HCT116 (cell line): ENCODE results near the gene MMP25. TPM values are rescaled to one million over a fixed set of nuclear protein-coding genes. Genes with fewer than 3 reads are reported as not detected.

Experiments
- ATAC-seq: fragments of 200-7000 bp; cut with Tn5 transposase; 2 replicates; pipeline ENCODE4 v1.9.1; 2020; ENCODE audit warnings: mild to moderate bottlenecking, moderate library complexity
- BruUV-seq: library from RNA; stranded (reverse); fragments of 400-500 nt; replicated peaks from 2 replicates; lab custom pipeline; 2021; lab: Mats Ljungman, UMichigan
- CTCF ChIA-PET: fragments of 300-600 bp; sonication (Branson Sonifier 250); formaldehyde crosslinking; loops from one replicate; lab custom pipeline; 2021; ENCODE audit warnings: antibody characterized with exemption; lab: Charles Lee
- POLR2A ChIA-PET: fragments of 300-600, 350-600 bp; sonication (Branson Sonifier 250); formaldehyde crosslinking; loops from one replicate; lab custom pipeline; 2021; ENCODE audit warnings: antibody characterized with exemption; lab: Charles Lee
- RAD21 ChIA-PET, 2 experiments: fragments of 300-600 bp; sonication (Branson Sonifier 250); formaldehyde crosslinking; loops; one replicate each; lab custom pipeline; 2023; ENCODE audit warnings: low total read pairs in 2 of 2; ENCODE audit not compliant: uncharacterized antibody in 2 of 2, unreplicated experiment in 2 of 2, low non-redundant PET in 1 of 2; lab: Charles Lee
- DNase-seq: peaks from one replicate; pipeline ENCODE4 v3.0.0-alpha.2; 2010; ENCODE audit warnings: low read depth, low spot score
- H2AFZ ChIP-seq: fragments of 200-600 bp; shearing (Covaris generic), sonication (generic); 2 replicates; pipeline ENCODE4 v1.6.1; 2017; ENCODE audit warnings: low read depth, mixed run types, mixed read lengths, antibody characterized with exemption, low read length; ENCODE audit not compliant: poor library complexity, severe bottlenecking
- H3K27ac ChIP-seq: 2 replicates; pipeline ENCODE4 v1.5.1; 2012; ENCODE audit warnings: low read depth, low read length
- H3K27me3 ChIP-seq: fragments of 200-600 bp; sonication (generic); 2 replicates; pipeline ENCODE4 v1.6.1; 2016; ENCODE audit warnings: mixed run types, low read length, mixed read lengths; ENCODE audit not compliant: insufficient read depth
- H3K36me3 ChIP-seq, 2 experiments: fragments of 200-500 bp in 1 of 2; fragments of 200-600 bp in 1 of 2; sonication (Bioruptor generic) in 1 of 2; sonication (generic) in 1 of 2; 2 replicates each; pipeline versions ENCODE4 v1.5.1 to v1.6.1; 2014 to 2016; ENCODE audit warnings: low read length in 2 of 2, inconsistent platforms in 1 of 2, mixed read lengths in 1 of 2, mixed run types in 1 of 2; ENCODE audit not compliant: insufficient read depth in 2 of 2, control insufficient read depth in 1 of 2
- H3K4me1 ChIP-seq, 2 experiments: fragments of 200-600 bp in 1 of 2; sonication (generic) in 1 of 2; 2 replicates each; pipeline versions ENCODE4 v1.5.1 to v1.6.1; 2012 to 2017; ENCODE audit warnings: low read length in 2 of 2, inconsistent platforms in 1 of 2, mild to moderate bottlenecking in 1 of 2, mixed read lengths in 1 of 2, mixed run types in 1 of 2, moderate library complexity in 1 of 2; ENCODE audit not compliant: insufficient read depth in 2 of 2, control insufficient read depth in 1 of 2
- H3K4me2 ChIP-seq: fragments of 200-600 bp; sonication (generic); 2 replicates; pipeline ENCODE4 v1.6.1; 2017; ENCODE audit warnings: mixed run types, low read length, mixed read lengths
- H3K4me3 ChIP-seq, 2 experiments: fragments of 200-600 bp in 1 of 2; sonication (generic) in 1 of 2; replicated peaks in 1 of 2; 2 replicates each; pipeline ENCODE4 v1.5.1; 2011 to 2016; ENCODE audit warnings: low read length in 2 of 2, control low read depth in 1 of 2, low read depth in 1 of 2, mild to moderate bottlenecking in 1 of 2, mixed read lengths in 1 of 2, mixed run types in 1 of 2
- H3K79me2 ChIP-seq: fragments of 200-600 bp; sonication (generic); 2 replicates; pipeline ENCODE4 v1.6.1; 2017; ENCODE audit warnings: mild to moderate bottlenecking, mixed run types, low read length, moderate library complexity, mixed read lengths; ENCODE audit not compliant: insufficient read depth
- H3K9ac ChIP-seq: fragments of 200-600 bp; sonication (generic); 2 replicates; pipeline ENCODE4 v1.6.1; 2016; ENCODE audit warnings: low read length, mixed read lengths
- H3K9me2 ChIP-seq: fragments of 200-600 bp; sonication (generic), shearing (Covaris generic); 2 replicates; pipeline ENCODE4 v1.6.1; 2017; ENCODE audit warnings: mixed run types, mild to moderate bottlenecking, moderate library complexity; ENCODE audit not compliant: insufficient read depth
- H3K9me3 ChIP-seq, 2 experiments: fragments of 200-500 bp in 1 of 2; fragments of 200-600 bp in 1 of 2; sonication (Bioruptor generic) in 1 of 2; sonication (generic) in 1 of 2; 2 replicates each; pipeline ENCODE4 v1.6.1; 2014 to 2017; ENCODE audit warnings: low read length in 2 of 2, mixed read lengths in 2 of 2, inconsistent platforms in 1 of 2, low read depth in 1 of 2, mild to moderate bottlenecking in 1 of 2, mixed run types in 1 of 2, moderate library complexity in 1 of 2; ENCODE audit not compliant: control insufficient read depth in 1 of 2, insufficient read depth in 1 of 2
- H4K20me1 ChIP-seq: fragments of 200-600 bp; sonication (generic), shearing (Covaris generic); 2 replicates; pipeline ENCODE4 v1.6.1; 2017; ENCODE audit warnings: mixed run types, mild to moderate bottlenecking, moderate library complexity; ENCODE audit not compliant: insufficient read depth
- CEBPB ChIP-seq: IDR thresholded peaks from 2 replicates; pipeline ENCODE4 v1.6.1; 2012; ENCODE audit warnings: low read depth
- POLR2A ChIP-seq: IDR thresholded peaks from 2 replicates; pipeline ENCODE4 v1.7.0; 2011; ENCODE audit warnings: borderline replicate concordance; ENCODE audit not compliant: insufficient read depth, insufficient read length; ENCODE audit errors: extremely low read depth
- POLR2AphosphoS5 ChIP-seq: IDR thresholded peaks from 2 replicates; pipeline ENCODE4 v1.6.1; 2011; ENCODE audit warnings: mild to moderate bottlenecking, low read depth, low read length, moderate library complexity
- SIN3A ChIP-seq: IDR thresholded peaks from 2 replicates; pipeline ENCODE4 v1.6.1; 2012; ENCODE audit warnings: low read depth
- ZFX ChIP-seq: fragments of 450-650 bp; IDR thresholded peaks from 2 replicates; pipeline ENCODE4 v1.6.1; 2017
- intact Hi-C: fragments of 100-400 bp; cut with micrococcal nuclease; formaldehyde crosslinking; loops from 2 replicates; pipeline ENCODE4 v1.10.0; 2022
- total RNA-seq: library from RNA; stranded (reverse); gene quantifications from one replicate; pipeline ENCODE4 v1.2.1, GENCODE V29; 2021; ENCODE audit not compliant: unreplicated experiment
- TF ChIP-seq, protein P1 (sequence below), 3 experiments: fragments of 200-600 bp in 1 of 3; sonication (generic) in 1 of 3; IDR thresholded peaks in 2 of 3; conservative IDR thresholded peaks in 1 of 3; 2 replicates each; pipeline ENCODE4 v1.5.1; 2012 to 2017; ENCODE audit warnings: low read depth in 2 of 3, low read length in 2 of 3, antibody characterized with exemption in 1 of 3, borderline replicate concordance in 1 of 3, control low read depth in 1 of 3, mild to moderate bottlenecking in 1 of 3, mixed read lengths in 1 of 3, mixed run types in 1 of 3, moderate library complexity in 1 of 3; ENCODE audit not compliant: insufficient read depth in 1 of 3

MMP25 gene
- total RNA-seq, 1 experiment from 2014 or later: 2.5 TPM

DNA sequence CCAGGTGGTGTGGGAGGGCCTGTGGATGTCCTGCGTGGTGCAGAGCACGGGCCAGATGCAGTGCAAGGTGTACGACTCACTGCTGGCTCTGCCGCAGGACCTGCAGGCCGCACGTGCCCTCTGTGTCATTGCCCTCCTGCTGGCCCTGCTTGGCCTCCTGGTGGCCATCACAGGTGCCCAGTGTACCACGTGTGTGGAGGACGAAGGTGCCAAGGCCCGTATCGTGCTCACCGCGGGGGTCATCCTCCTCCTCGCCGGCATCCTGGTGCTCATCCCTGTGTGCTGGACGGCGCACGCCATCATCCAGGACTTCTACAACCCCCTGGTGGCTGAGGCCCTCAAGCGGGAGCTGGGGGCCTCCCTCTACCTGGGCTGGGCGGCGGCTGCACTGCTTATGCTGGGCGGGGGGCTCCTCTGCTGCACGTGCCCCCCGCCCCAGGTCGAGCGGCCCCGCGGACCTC, 32.8 kb upstream of the MMP25 start:
- no peaks in the 10 kb centered on the region for H4K20me1 ChIP-seq
- no peaks in the 10 kb centered on the region for H3K9me3 ChIP-seq
- BruUV-seq: no TSS peak
- no peaks in the 10 kb centered on the region for H3K27me3 ChIP-seq
- 0 out of 2 replicates have a peak, but pooled peaks have one; percentile 25 for TF ChIP-seq ZFX
- TF ChIP-seq CEBPB: no peak
- TF ChIP-seq, protein P1, sequence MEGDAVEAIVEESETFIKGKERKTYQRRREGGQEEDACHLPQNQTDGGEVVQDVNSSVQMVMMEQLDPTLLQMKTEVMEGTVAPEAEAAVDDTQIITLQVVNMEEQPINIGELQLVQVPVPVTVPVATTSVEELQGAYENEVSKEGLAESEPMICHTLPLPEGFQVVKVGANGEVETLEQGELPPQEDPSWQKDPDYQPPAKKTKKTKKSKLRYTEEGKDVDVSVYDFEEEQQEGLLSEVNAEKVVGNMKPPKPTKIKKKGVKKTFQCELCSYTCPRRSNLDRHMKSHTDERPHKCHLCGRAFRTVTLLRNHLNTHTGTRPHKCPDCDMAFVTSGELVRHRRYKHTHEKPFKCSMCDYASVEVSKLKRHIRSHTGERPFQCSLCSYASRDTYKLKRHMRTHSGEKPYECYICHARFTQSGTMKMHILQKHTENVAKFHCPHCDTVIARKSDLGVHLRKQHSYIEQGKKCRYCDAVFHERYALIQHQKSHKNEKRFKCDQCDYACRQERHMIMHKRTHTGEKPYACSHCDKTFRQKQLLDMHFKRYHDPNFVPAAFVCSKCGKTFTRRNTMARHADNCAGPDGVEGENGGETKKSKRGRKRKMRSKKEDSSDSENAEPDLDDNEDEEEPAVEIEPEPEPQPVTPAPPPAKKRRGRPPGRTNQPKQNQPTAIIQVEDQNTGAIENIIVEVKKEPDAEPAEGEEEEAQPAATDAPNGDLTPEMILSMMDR (IDR thresholded peaks at IDR 0.05 in 2 of 3, conservative IDR thresholded peaks at IDR 0.05 in 1 of 3; ENCODE audit: borderline replicate concordance in 1 of 3, insufficient read depth in 1 of 3, low read depth in 2 of 3, low read length in 2 of 3): peak in 1 of 3 experiments; percentile 8; a peak in 1 of 6 replicates
- no peak for TF ChIP-seq SIN3A
- no peak for TF ChIP-seq POLR2A
- TF ChIP-seq POLR2AphosphoS5: no peak
- H3K36me3 ChIP-seq: no peaks in the 10 kb centered on the region
- no peaks in the 10 kb centered on the region for H3K9me2 ChIP-seq
- peaks cover 52 to 84% of the 10 kb centered on the region in 2 experiments for H3K4me1 ChIP-seq
- intact Hi-C loops: no loop called here
- H3K4me3 ChIP-seq: peak overlapping the region in 1 of 2 experiments; percentile 22; a peak in 1 of 4 replicates
- CTCF ChIA-PET: interaction anchor here (1.0 kb wide), 1 partner anchor 10 kb away, joined by 3 read pairs; no protein-coding TSS in a partner anchor
- H3K4me2 ChIP-seq: peak overlapping the region; percentile 79
- H3K79me2 ChIP-seq: no peaks in the 10 kb centered on the region
- H3K9ac ChIP-seq: peak overlapping the region; percentile 48
- peak overlapping the region; percentile 37; the same call in 1 of the 2 replicates for H3K27ac ChIP-seq
- no peak for DNase-seq
- no peak overlapping the region for H2AFZ ChIP-seq
- POLR2A ChIA-PET: interaction anchor here (1.0 kb wide), 1 partner anchor 9 kb away, joined by 5 read pairs; no protein-coding TSS in a partner anchor
- ATAC-seq: peak; percentile 35
- RAD21 ChIA-PET: no interaction called here
